ENCODE data around the gene EEFSEC. TPM values are rescaled to one million over a fixed set of nuclear protein-coding genes. Genes with fewer than 3 reads are reported as not detected.

The EEFSEC gene
- total RNA-seq, 4 donors from 2014 or later: 9.1 to 17.4 (median 15.8) TPM

- WGBS: 81% methylated on average over 3 of the region's 3 CpGs
- no peak for DNase-seq (ENCODE audit: extremely low spot score)
- Histone ChIP-seq H3K9me3 (no peaks in the 10 kb centered on the region), H3K4me3 (no peak overlapping the region), H3K27ac (replicated peaks in 1 of 4) (no peak overlapping the region), H3K4me1 (peaks cover 0 to 11% (median 5%) of the 10 kb centered on the region in 4 donors), H3K27me3 (no peaks in the 10 kb centered on the region), H3K36me3 (no peaks in the 10 kb centered on the region)
- intact Hi-C loops (cut with DNase I): no loop called here
- TF ChIP-seq POLR2AphosphoS5 (IDR thresholded peaks at IDR 0.05) (no peak), CTCF (IDR thresholded peaks at IDR 0.05) (no peak), EP300 (IDR thresholded peaks at IDR 0.05) (no peak), POLR2A (IDR thresholded peaks at IDR 0.05; ENCODE audit: low read depth) (no peak)
Measured at GRCh38 chr3:128210711-128211110, 57.4 kb downstream of the EEFSEC start.

GRCh38 chr3:128214056-128214455, 60.8 kb downstream of the EEFSEC start:
- intact Hi-C loops (cut with DNase I): no loop called here
- TF ChIP-seq EP300 (IDR thresholded peaks at IDR 0.05) (no peak), CTCF (IDR thresholded peaks at IDR 0.05) (no peak), POLR2AphosphoS5 (IDR thresholded peaks at IDR 0.05) (no peak), POLR2A (IDR thresholded peaks at IDR 0.05; ENCODE audit: low read depth) (no peak)
- no peaks in the 10 kb centered on the region for H3K36me3 ChIP-seq
- H3K9me3 ChIP-seq: no peaks in the 10 kb centered on the region
- no peak overlapping the region for H3K27ac ChIP-seq (replicated peaks in 1 of 4)
- no peaks in the 10 kb centered on the region for H3K27me3 ChIP-seq
- H3K4me1 ChIP-seq: peaks cover 0 to 17% (median 5%) of the 10 kb centered on the region in 4 donors
- WGBS: 92% methylated on average over 2 of the region's 2 CpGs
- H3K4me3 ChIP-seq: no peak overlapping the region
- DNase-seq (ENCODE audit: extremely low spot score): no peak

GRCh38 chr3:128215290-128215689, 62.0 kb downstream of the EEFSEC start:
- no peaks in the 10 kb centered on the region for H3K36me3 ChIP-seq
- H3K27ac ChIP-seq (replicated peaks in 1 of 4): no peak overlapping the region
- TF ChIP-seq EP300 (IDR thresholded peaks at IDR 0.05) (no peak), POLR2A (IDR thresholded peaks at IDR 0.05; ENCODE audit: low read depth) (no peak), CTCF (IDR thresholded peaks at IDR 0.05) (no peak), POLR2AphosphoS5 (IDR thresholded peaks at IDR 0.05) (no peak)
- H3K4me3 ChIP-seq: no peak overlapping the region
- DNase-seq (ENCODE audit: extremely low spot score): no peak
- H3K4me1 ChIP-seq: peaks cover 0 to 17% (median 3%) of the 10 kb centered on the region in 4 donors
- WGBS: 95% methylated on average over 2 of the region's 2 CpGs
- intact Hi-C loops (cut with DNase I): no loop called here
- H3K9me3 ChIP-seq: no peaks in the 10 kb centered on the region
- H3K27me3 ChIP-seq: no peaks in the 10 kb centered on the region

GRCh38 chr3:128215800-128216495, 62.7 kb downstream of the EEFSEC start:
- DNase-seq (ENCODE audit: extremely low spot score): no peak
- Histone ChIP-seq H3K9me3 (no peaks in the 10 kb centered on the region), H3K27me3 (no peaks in the 10 kb centered on the region), H3K4me1 (peaks cover 0 to 10% (median under 1%) of the 10 kb centered on the region in 4 donors), H3K4me3 (no peak overlapping the region), H3K27ac (replicated peaks in 1 of 4) (no peak overlapping the region), H3K36me3 (no peaks in the 10 kb centered on the region)
- WGBS: 67% methylated on average over 4 of the region's 5 CpGs
- TF ChIP-seq CTCF (IDR thresholded peaks at IDR 0.05): no peak
- no peak for TF ChIP-seq POLR2A (IDR thresholded peaks at IDR 0.05; ENCODE audit: low read depth)
- TF ChIP-seq POLR2AphosphoS5 (IDR thresholded peaks at IDR 0.05): no peak
- TF ChIP-seq EP300 (IDR thresholded peaks at IDR 0.05): no peak
- intact Hi-C loops (cut with DNase I): no loop called here
